SH-SY5Y (cell line): ENCODE measurements around the gene AMD1.

Experiments used
- GATA2 ChIP-seq: IDR thresholded peaks from 2 replicates; pipeline ENCODE4 v1.6.1; 2011; ENCODE audit warnings: mild to moderate bottlenecking, low read depth, low read length
- GATA3 ChIP-seq: IDR thresholded peaks from 2 replicates; pipeline ENCODE4 v1.6.1; 2011; ENCODE audit warnings: low read depth, mild to moderate bottlenecking, low read length, moderate library complexity

AMD1 gene

DNA sequence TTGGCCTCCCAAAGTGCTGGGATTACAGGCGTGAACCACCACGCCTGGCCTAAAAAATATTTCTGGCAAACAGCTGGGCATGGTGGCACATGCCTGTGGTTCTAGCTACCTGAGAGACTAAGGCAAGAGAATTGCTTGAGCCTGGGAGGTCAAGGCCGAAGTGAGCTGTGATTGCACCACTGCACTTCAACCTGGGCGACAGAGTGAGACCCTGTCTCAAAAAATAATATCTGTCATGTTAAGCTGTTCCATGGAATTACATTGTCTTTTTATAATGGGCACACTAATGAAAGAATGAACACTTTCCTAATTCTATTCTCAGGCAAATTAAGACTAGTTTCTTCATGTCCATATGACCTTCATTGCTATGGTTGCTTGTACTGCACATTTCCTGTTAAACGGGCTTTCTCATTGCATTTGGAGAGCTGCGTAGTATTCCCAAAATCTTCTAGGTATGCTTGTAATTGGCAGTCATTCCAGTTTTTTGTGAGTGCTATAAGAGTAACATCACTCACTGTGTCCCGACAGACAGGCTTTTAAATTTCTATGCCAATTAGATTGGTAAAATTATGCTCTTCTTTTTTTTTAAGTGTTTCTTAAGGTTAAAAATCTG, 12.1 kb downstream of the AMD1 start:
- TF ChIP-seq GATA3 (no peak), GATA2 (no peak)

DNA sequence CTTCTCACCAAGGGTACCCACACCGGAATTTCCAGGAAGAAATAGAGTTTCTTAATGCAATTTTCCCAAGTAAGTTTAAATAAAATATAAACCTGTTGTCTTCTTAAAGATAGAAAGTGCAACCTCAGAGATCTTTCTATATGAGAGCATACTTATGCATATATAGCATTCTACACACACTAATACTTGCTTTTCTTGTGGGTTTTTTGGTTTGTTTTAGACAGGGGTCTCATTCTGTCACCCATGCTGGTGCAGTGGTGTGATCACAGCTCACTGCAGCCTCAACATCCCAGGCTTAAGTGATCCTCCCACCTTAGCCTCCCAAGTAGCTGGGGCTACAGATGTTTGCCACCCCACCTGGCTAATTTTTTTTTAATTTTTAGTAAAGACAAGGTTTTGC, 15.7 kb downstream of the AMD1 start:
- TF ChIP-seq GATA3, result no peak

DNA sequence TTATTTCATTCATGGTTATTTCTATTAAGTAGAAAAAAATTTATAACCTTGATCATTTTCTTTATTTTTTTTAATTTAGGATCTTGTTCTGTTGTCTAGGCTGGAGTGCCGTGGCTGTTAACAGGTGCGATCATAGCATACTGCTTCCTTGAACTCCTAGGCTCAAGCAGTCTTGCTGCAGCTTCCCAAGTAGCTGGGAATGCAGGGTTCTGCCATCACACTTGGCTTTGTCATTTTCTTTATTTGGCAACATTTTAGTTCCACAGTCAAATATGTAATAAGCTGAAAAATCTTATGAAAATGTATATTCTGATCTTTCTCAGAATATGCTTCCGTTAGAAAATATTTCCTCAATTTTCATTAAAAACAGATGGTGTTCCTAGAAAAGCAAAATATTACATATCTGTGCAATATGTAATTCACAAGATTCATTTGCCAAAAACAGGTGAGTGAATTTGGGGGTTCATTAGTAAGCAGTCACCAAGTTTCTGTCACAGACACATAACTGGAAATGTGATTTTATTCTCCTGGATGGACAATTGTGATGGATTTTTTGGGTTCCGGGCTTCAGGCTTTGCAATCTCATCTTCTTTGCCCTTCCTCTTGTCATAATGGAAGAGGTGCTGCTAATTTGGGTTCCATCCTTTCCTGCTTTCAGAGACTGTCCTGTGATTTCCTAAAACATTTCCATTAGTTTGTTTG, 21.5 kb downstream of the AMD1 start:
- TF ChIP-seq GATA2 (no peak), GATA3 (no peak)

DNA sequence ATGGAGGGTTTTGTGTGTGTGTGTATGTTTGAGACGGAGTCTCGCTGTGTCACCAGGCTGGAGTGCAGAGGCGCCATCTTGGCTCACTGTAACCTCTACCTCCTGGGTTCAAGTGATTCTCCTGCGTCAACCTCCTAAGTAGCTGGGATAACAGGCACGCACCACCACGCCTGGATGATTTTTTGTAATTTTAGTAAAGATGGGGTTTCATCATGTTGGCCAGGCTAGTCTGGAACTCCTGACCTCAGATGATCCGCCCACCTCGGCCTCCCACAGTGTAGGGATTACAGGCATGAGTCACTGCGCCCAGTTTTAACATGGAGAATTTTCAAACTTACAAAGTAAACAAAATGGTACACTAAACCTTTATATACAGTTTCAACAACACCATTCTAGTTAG, 22.8 kb downstream of the AMD1 start:
- TF ChIP-seq GATA2, result no peak
- no peak for TF ChIP-seq GATA3

DNA sequence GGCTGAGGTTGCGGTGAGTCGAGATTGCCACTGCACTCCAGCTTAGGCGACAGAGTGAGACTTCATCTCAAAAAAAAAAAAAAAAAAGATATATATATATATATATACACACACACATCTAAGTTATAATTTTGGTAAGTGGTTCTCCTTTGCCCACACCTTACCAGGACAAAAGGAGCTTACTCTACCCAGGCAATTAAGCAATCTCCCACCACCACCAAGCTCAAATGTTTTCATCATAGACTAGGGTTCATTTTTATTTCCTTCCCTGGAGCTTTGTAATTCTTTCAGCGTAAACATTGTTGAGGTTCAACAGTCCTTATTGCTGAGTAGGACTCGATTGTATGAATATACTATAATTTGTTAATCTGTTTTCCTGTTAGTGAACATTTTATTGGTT, 23.5 kb downstream of the AMD1 start:
- TF ChIP-seq GATA3 (no peak), GATA2 (no peak)

DNA sequence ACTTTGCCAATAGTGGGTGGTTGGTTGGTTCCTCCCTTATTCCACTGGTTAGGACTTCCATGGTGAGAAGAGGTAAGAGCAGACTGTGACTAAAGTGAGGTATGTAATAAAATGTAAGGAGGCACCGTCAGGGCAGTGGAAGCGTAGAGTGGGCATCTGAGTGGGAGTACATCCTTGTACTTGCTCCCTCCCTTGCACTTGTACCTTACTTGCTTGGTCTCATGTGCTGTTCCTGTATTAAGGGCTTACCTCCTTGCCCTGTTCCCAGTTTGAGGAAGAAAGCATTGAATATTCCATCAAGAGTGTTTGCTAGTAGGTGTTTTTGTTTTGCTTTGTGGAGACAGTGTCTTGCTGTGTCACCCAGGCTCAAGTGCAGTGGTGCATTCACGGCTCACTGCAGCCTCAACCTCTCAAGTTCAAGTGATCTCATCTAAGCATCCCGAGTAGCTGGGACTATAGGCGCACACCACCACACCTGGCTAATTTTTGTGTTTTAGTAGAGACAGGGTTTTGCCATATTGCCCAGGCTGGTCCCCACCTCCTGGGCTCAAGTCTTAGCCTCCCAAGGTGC, 25.5 kb downstream of the AMD1 start:
- TF ChIP-seq GATA2 (no peak), GATA3 (no peak)

DNA sequence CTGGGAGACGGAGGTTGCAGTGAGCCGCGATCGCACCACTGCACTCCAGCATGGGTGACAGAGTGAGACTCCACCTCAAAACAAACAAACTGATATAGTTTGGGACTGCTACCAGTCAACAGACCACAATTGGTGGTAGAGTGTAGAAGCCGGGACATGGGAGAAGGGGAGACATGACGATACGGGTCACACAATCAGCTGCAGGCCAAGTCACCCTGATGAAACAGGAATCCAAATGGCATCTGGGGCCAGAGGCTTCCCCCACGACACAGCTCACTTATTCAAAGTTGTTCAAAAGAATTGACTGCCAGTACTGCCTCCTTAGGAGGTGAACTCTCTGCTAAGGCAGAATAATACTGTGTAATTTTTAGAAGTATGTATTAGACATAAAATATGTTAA, 27.5 kb downstream of the AMD1 start:
- no peak for TF ChIP-seq GATA2
- TF ChIP-seq GATA3, result no peak

DNA sequence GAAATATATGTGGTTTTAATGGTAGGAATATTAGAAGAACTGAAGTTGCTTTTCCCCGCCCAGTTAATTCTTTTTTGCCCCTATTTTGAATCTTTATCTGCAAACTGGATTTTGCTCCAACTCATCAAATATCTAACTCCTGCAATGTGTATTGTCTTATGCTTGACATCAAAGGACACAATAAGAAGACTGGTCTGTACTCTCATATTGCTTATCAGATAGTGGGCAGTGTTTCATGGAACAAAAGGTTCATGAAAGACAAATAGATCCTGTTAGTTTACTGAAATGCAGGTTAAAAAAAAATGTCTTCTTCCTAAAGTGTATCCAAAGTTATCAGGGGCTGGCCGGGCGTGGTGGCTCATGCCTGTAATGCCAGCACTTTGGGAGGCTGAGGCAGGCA, 56.2 kb downstream of the AMD1 start:
- TF ChIP-seq GATA3 (no peak), GATA2 (no peak)

DNA sequence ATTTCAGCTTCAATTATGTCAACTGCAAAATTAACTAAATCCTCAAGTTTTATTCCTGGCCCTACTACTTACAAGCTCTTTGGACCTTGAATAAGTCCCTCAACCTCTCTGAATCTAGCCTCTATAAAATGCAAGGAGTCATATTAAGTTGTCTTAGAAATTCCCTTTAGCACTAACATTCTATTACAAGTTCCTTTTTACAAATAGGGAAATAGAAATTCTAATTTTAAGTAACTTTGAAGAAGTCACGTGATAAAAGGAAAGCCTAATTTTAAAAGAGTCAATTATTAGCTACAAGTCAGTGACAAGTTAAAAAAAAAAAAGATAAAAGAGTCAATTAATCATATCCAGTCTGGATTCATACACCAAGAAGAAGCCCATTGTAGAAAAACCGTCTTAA, 59.3 kb downstream of the AMD1 start:
- TF ChIP-seq GATA3 (no peak), GATA2 (no peak)

DNA sequence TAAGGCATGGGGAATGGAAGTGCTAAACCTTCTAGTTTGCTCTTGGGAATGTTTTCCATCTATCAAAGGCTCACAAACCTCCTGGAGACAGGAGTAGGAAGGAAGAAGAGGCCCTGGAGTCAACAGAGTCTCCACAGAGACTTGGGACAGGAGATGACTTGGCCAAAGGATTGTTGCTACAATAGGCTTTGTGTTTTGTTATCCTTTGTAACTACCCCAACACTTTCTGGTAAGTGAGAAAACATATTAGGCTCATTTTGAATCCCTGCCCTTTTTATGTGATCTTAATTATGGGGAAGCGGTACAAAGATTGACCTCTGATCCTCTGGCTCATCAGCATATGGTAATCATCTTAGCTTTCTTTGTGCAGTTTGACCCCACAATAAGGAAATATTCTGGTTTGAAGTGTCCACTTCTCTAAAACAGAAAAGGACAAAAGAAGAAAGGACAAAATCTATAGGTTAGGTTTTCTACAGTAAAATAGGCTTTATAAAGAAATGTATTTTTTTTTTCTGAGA, 59.9 kb downstream of the AMD1 start:
- no peak for TF ChIP-seq GATA2
- TF ChIP-seq GATA3, result no peak

DNA sequence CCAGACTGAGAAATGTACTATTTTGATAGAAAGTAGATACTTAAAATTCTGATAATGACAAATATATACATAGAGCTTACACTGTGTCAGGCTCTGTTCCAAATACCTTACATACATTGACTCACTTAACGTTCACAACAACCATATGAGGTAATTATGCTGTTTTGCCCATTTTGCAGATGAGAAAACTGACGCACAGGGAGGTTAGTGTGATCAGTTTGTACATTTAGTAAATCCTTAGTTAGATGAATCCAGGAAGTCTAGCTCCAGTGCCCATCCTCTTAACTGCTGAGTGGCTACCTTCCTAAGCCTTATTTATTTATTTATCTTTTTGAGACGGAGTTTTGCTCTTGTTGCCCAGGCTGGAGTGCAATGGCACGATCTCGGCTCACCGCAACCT, 60.6 kb downstream of the AMD1 start:
- TF ChIP-seq GATA2, result no peak
- TF ChIP-seq GATA3, result no peak

DNA sequence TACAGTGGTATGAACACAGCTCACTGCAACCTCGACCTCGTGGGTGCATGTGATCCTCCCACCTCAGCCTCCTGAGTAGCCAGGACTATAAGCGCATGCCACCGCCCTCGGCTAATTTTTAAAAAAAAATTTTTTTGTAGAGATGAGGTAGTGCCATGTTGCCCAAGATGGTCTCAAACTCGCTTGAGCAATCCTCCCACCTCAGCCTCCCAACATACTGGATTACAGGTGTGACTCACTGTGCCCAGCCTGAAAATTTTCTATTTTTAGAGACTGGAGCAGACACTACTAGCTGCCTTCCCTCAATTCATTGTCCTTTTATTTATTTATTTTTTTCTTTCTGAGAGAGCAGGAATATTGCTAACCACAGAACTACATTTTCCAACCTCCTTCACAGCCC, 63.6 kb downstream of the AMD1 start:
- TF ChIP-seq GATA2 (no peak), GATA3 (no peak)

DNA sequence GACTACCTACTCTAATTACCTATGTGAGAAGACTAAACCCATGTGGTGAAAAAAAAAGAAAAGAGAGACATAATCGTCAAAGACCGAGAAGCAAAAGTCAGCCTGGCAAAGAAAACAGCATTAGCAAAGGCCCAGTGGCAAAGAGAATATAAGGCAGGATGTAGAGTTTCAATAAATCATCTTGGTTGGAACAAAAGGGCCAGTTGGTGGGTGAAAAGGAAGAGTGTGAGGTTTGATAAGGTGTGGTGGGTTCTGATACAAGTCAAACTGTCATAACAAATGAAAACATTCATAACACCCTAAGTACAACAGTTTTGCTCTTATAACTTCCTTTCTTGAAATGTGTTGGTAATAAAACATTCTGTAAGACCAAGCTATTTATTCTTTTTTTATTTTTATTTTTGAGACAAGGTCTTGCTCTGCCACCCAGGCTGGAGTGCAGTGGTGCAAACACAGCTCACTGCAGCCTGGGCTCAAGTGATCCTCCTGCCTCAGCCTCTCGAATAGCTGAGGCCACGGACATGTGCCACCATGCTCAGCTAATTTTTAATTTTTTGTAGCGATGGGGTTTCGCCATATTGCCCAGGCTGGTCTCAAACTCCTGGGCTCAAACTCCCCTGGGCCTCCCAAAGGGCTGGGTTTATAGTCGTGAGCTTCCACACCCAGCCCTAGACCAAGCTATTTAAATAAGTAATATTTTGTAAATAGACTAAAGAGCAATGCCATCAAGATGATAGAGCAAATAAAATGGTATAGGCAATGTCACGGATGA, 65.0 kb downstream of the AMD1 start:
- no peak for TF ChIP-seq GATA3
- TF ChIP-seq GATA2, result no peak

DNA sequence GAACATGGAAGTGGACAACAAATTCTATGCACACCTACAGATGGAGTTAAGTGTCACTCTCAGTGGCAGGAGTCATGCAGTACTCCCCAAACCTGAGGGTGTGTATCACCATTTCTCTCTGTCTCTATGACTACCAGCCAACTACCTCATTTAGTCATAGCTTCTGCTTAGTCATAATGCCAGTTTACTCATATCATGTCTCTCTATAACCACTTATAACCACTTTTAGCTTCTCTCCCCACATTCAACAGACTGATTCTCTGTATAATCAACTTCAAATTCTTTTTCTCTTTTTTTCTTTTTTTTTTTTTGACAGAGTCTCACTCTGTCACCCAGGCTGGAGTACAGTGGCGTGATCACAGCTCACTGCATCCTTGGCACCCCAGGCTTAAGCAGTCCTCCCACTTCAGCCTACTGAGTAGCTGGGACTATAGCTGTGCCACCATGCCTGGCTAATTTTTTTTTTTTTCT, 70.1 kb downstream of the AMD1 start:
- no peak for TF ChIP-seq GATA3
- TF ChIP-seq GATA2, result no peak
